CD4-positive, alpha-beta T cell treated with Interleukin-12 subunit alpha and Interleukin-12 subunit beta, for 1 hour (primary cell): ENCODE measurements around the gene CLSTN1.
"Not testable (repeated sequence)": the region's sequence is repeated elsewhere in the genome, so short reads cannot be mapped to it uniquely, and the experiment has no call there.

Experiments
- DNase-seq: peaks from one replicate; pipeline ENCODE4 v3.0.0-alpha.2; 2020

The CLSTN1 gene

GRCh38 chr1:9794081-9794480, 29.7 kb downstream of the CLSTN1 start:
- no peak for DNase-seq

- no peak for DNase-seq
Observed at GRCh38 chr1:9793291-9793690, 30.5 kb downstream of the CLSTN1 start.

- DNase-seq, result no peak
Observed at GRCh38 chr1:9792156-9793042, 31.4 kb downstream of the CLSTN1 start.

GRCh38 chr1:9789700-9790099, 34.1 kb downstream of the CLSTN1 start:
- DNase-seq, result not testable (repeated sequence)

GRCh38 chr1:9787702-9788101, 36.1 kb downstream of the CLSTN1 start:
- DNase-seq, result peak; percentile 72

- DNase-seq, result no peak
Observed at GRCh38 chr1:9785406-9785805, 38.4 kb downstream of the CLSTN1 start.

GRCh38 chr1:9784508-9785133, 39.1 kb downstream of the CLSTN1 start:
- DNase-seq, result peak; percentile 79

GRCh38 chr1:9782897-9783296, 40.9 kb downstream of the CLSTN1 start:
- DNase-seq, result no peak

GRCh38 chr1:9782116-9782751, 41.5 kb downstream of the CLSTN1 start:
- DNase-seq, result no peak

GRCh38 chr1:9780554-9781110, 43.1 kb downstream of the CLSTN1 start:
- DNase-seq, result no peak

GRCh38 chr1:9778905-9779304, 44.9 kb downstream of the CLSTN1 start:
- DNase-seq, result no peak

GRCh38 chr1:9776685-9777084, 47.1 kb downstream of the CLSTN1 start:
- no peak for DNase-seq

- DNase-seq, result no peak
Observed at GRCh38 chr1:9774712-9775679, 48.8 kb downstream of the CLSTN1 start.

GRCh38 chr1:9770298-9770697, 53.5 kb downstream of the CLSTN1 start:
- no peak for DNase-seq

- DNase-seq, result no peak
Observed at GRCh38 chr1:9768983-9769382, 54.8 kb downstream of the CLSTN1 start.

GRCh38 chr1:9767964-9768668, 55.6 kb downstream of the CLSTN1 start:
- DNase-seq, result peak; percentile 15

GRCh38 chr1:9766759-9767442, 56.9 kb downstream of the CLSTN1 start:
- no peak for DNase-seq

GRCh38 chr1:9764550-9764949, 59.2 kb downstream of the CLSTN1 start:
- DNase-seq, result no peak

- no peak for DNase-seq
Observed at GRCh38 chr1:9763914-9764313, 59.9 kb downstream of the CLSTN1 start.

- DNase-seq, result not testable (repeated sequence)
Observed at GRCh38 chr1:9762446-9762845, 61.3 kb downstream of the CLSTN1 start.

- DNase-seq, result no peak
Observed at GRCh38 chr1:9761855-9762254, 61.9 kb downstream of the CLSTN1 start.
